ENCODE measurements around the gene BBS7.

BBS7 gene

GRCh38 chr4:121829511-121829910 is 40.8 kb downstream of the BBS7 start:
- DNase-seq (ENCODE audit: low spot score): no peak
- no peak for TF ChIP-seq CTCF (IDR thresholded peaks at IDR 0.05; ENCODE audit: extremely low read depth, missing control alignments)

GRCh38 chr4:121827853-121828252 is 42.4 kb downstream of the BBS7 start:
- TF ChIP-seq CTCF (IDR thresholded peaks at IDR 0.05; ENCODE audit: extremely low read depth, missing control alignments): no peak
- no peak for DNase-seq (ENCODE audit: low spot score)

- no peak for DNase-seq (ENCODE audit: low spot score)
- TF ChIP-seq CTCF (IDR thresholded peaks at IDR 0.05; ENCODE audit: extremely low read depth, missing control alignments): no peak
These were observed 45.3 kb downstream of the BBS7 start for GRCh38 chr4:121824950-121825349.

- no peak for DNase-seq (ENCODE audit: low spot score)
- TF ChIP-seq CTCF (IDR thresholded peaks at IDR 0.05; ENCODE audit: extremely low read depth, missing control alignments): no peak
These were observed 46.1 kb downstream of the BBS7 start for GRCh38 chr4:121824171-121824527.

- no peak for TF ChIP-seq CTCF (IDR thresholded peaks at IDR 0.05; ENCODE audit: extremely low read depth, missing control alignments)
- DNase-seq (ENCODE audit: low spot score): peak; percentile 96
These were observed 46.6 kb downstream of the BBS7 start, which contains the start of gene CCNA2 for GRCh38 chr4:121823505-121824170. CCNA2 (minus strand) TSS chr4:121823883; CDS start chr4:121823628, 255 bp downstream.

- peak; percentile 56 for DNase-seq (ENCODE audit: low spot score)
- TF ChIP-seq CTCF (IDR thresholded peaks at IDR 0.05; ENCODE audit: extremely low read depth, missing control alignments): no peak
These were observed 47.3 kb downstream of the BBS7 start for GRCh38 chr4:121822796-121823504.

- no peak for DNase-seq (ENCODE audit: low spot score)
- no peak for TF ChIP-seq CTCF (IDR thresholded peaks at IDR 0.05; ENCODE audit: extremely low read depth, missing control alignments)
These were observed 48.2 kb downstream of the BBS7 start for GRCh38 chr4:121822047-121822446.

Measured in GM20000 (cell line).